B cell (primary cell): ENCODE results near the gene EFCAB13.
"Not testable (repeated sequence)": the region's sequence is repeated elsewhere in the genome, so short reads cannot be mapped to it uniquely, and the experiment has no call there.

Experiments
- CTCF ChIP-seq: fragments of 200-600 bp; IDR thresholded peaks from one replicate; pipeline ENCODE4 v1.8.0; 2022; ENCODE audit warnings: antibody characterized with exemption, mild to moderate bottlenecking
- EZH2 ChIP-seq: IDR thresholded peaks from 2 replicates; pipeline ENCODE4 v1.6.1; 2012; ENCODE audit warnings: borderline replicate concordance, low read depth, mild to moderate bottlenecking, moderate library complexity, low read length; ENCODE audit not compliant: insufficient read depth, poor library complexity, severe bottlenecking

GRCh38 chr17:47466976-47467375, 143.2 kb downstream of the EFCAB13 start:
- TF ChIP-seq EZH2, CTCF: not testable (repeated sequence)
